ENCODE results near the gene VPS25.

VPS25 gene

GRCh38 chr17:42754782-42755181, 18.5 kb upstream of the VPS25 start:
- Histone ChIP-seq H2AFZ (ENCODE audit: low read depth, low read length) (no peak overlapping the region), H3K18ac (ENCODE audit: low read depth in 1 of 2, low read length in 2 of 2) (no peak overlapping the region), H2AK5ac (ENCODE audit: low read length, severe bottlenecking) (no peak overlapping the region), H4K8ac (ENCODE audit: low read length) (no peak overlapping the region), H2BK5ac (ENCODE audit: low read depth, low read length, poor library complexity, severe bottlenecking) (no peak overlapping the region), H3K36me3 (ENCODE audit: control insufficient read depth in 1 of 2, insufficient read depth in 2 of 2, low read depth in 1 of 2, low read length in 2 of 2) (no peaks in the 10 kb centered on the region), H3K9me3 (ENCODE audit: control insufficient read depth, low read length) (no peaks in the 10 kb centered on the region), H3K9ac (ENCODE audit: low read length) (peak overlapping the region; percentile 34), H2BK15ac (ENCODE audit: low read depth, poor library complexity, severe bottlenecking) (no peak overlapping the region), H3K79me1 (replicated peaks; ENCODE audit: low read length, poor library complexity, severe bottlenecking) (no peaks in the 10 kb centered on the region), H2BK120ac (ENCODE audit: low read depth, low read length) (no peak overlapping the region), H4K91ac (ENCODE audit: low read length) (no peak overlapping the region), H3K4me1 (ENCODE audit: control insufficient read depth, insufficient read depth, low read depth, low read length) (peaks cover 4% of the 10 kb centered on the region), H3K27me3 (ENCODE audit: control insufficient read depth in 1 of 2, insufficient read depth in 1 of 2, low read length in 2 of 2) (peaks cover 3 to 35% of the 10 kb centered on the region in 2 experiments), H2BK12ac (ENCODE audit: low read length in 2 of 2) (no peak overlapping the region), H3K4me3 (ENCODE audit: insufficient read depth in 1 of 2, low read depth in 1 of 2, low read length in 2 of 2) (no peak overlapping the region), H3K23ac (ENCODE audit: low read length in 2 of 2) (no peak overlapping the region), H3K4ac (ENCODE audit: low read depth in 1 of 2, low read length in 2 of 2) (no peak overlapping the region), H3K27ac (ENCODE audit: low read length, poor library complexity, severe bottlenecking) (no peak overlapping the region), H3K14ac (ENCODE audit: low read length in 2 of 2) (no peak overlapping the region), H3K4me2 (ENCODE audit: low read length, poor library complexity, severe bottlenecking) (no peak overlapping the region)
- WGBS = 77% methylated on average over 3 of the region's 3 CpGs
- DNase-seq = no peak

DNA sequence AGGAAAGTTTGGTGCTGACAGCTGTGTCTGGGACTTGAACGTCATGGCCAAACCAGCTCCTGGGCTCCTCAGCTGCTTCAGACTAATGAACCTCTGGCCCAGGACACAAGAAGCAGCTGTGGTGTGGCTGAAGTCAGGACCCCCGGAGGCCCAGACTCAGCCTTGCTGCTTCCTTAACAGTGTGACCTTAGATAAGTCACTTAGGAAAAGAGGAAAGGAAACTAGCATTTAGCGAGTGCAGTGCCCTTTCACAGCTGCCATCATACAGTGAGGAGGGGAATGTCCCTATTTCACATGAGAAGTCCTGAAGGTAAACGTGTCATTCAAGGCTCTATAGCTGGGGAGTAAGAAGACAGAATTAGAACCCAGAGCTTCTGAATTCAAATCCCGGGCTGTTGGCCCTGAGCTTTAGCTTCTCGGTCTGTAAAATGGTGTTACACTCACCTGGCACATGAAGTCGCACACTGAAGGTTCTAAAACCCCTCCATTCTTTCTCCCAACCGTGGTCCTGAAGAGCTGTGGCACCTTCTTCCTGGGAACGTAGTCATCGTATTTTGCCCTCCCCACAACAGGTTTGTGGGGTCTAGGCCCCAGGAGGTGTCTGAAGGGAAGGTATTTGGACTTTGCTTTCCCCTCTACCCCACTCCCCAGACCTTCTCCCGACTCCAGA, 13.1 kb upstream of the VPS25 start:
- H2BK15ac ChIP-seq (ENCODE audit: low read depth, poor library complexity, severe bottlenecking) = no peak overlapping the region
- H3K23ac ChIP-seq (ENCODE audit: low read length in 2 of 2) = peak overlapping the region in 1 of 2 experiments; percentile 70
- H3K4ac ChIP-seq (ENCODE audit: low read depth in 1 of 2, low read length in 2 of 2) = no peak overlapping the region
- H2BK12ac ChIP-seq (ENCODE audit: low read length in 2 of 2) = no peak overlapping the region
- H4K91ac ChIP-seq (ENCODE audit: low read length) = no peak overlapping the region
- 66% methylated on average over 8 of the region's 11 CpGs for WGBS
- H3K27ac ChIP-seq (ENCODE audit: low read length, poor library complexity, severe bottlenecking) = no peak overlapping the region
- H3K27me3 ChIP-seq (ENCODE audit: control insufficient read depth in 1 of 2, insufficient read depth in 1 of 2, low read length in 2 of 2) = peaks cover 27 to 45% of the 10 kb centered on the region in 2 experiments
- DNase-seq = no peak
- H2AFZ ChIP-seq (ENCODE audit: low read depth, low read length) = no peak overlapping the region
- peak overlapping the region in 1 of 2 experiments; percentile 16 for H3K18ac ChIP-seq (ENCODE audit: low read depth in 1 of 2, low read length in 2 of 2)
- no peak overlapping the region for H2BK5ac ChIP-seq (ENCODE audit: low read depth, low read length, poor library complexity, severe bottlenecking)
- no peaks in the 10 kb centered on the region for H3K36me3 ChIP-seq (ENCODE audit: control insufficient read depth in 1 of 2, insufficient read depth in 2 of 2, low read depth in 1 of 2, low read length in 2 of 2)
- peaks cover 22% of the 10 kb centered on the region for H3K4me1 ChIP-seq (ENCODE audit: control insufficient read depth, insufficient read depth, low read depth, low read length)
- no peak overlapping the region for H3K4me2 ChIP-seq (ENCODE audit: low read length, poor library complexity, severe bottlenecking)
- no peak overlapping the region for H3K14ac ChIP-seq (ENCODE audit: low read length in 2 of 2)
- no peak overlapping the region for H2AK5ac ChIP-seq (ENCODE audit: low read length, severe bottlenecking)
- H2BK120ac ChIP-seq (ENCODE audit: low read depth, low read length) = no peak overlapping the region
- peak overlapping the region; percentile 49 to 70 for H3K4me3 ChIP-seq (ENCODE audit: insufficient read depth in 1 of 2, low read depth in 1 of 2, low read length in 2 of 2)
- H4K8ac ChIP-seq (ENCODE audit: low read length) = no peak overlapping the region
- H3K79me1 ChIP-seq (replicated peaks; ENCODE audit: low read length, poor library complexity, severe bottlenecking) = no peaks in the 10 kb centered on the region
- peak overlapping the region; percentile 49 for H3K9ac ChIP-seq (ENCODE audit: low read length)
- no peaks in the 10 kb centered on the region for H3K9me3 ChIP-seq (ENCODE audit: control insufficient read depth, low read length)

DNA sequence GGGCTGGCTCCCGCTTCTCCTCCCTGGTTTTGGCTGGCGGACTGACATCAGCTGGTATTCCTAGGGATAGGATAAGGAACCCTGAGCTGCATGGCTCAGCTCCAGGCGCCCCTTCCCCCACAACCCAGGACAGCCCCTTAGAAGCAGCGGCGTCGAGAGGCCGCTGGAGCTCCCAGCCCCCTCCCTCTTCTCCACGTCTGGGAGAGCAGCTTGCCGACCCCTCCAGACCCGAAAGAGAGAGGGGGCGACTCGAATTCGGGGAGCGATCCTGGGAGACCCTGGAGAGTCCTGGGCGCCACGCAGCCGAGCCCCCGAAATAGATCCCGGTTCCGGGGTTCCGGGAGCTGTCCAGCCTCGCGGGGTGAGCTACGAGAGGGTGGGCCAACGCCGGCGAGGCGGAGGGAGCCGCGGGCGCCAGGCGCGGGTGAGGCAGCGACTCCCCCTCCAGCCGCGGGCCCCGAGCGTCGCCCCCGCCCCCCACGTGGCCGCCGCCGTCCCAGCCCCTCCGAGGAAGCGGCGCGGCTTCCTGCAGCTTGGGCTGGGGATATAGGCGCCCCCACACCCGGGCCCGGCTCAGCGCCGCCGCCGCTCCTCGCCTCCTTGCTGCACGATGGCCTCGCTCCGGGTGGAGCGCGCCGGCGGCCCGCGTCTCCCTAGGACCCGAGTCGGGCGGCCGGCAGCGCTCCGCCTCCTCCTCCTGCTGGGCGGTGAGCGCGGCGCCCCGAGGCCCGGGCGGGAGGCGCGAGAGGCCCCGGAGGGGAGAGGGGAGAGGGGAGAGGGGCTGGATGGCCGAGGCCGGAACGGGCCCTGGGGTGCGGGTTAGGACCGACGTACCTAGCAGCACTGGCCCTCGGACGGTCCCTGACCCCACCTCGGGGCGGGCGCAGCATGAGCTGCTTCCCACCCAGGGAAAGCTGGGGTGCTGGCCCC, 12.3 kb upstream of the VPS25 start, which contains the start of gene RAMP2:
Gene RAMP2, plus strand, starts transcription at position 576 of the 930 bp plus-strand sequence. Its CDS starts 35 bp downstream, at position 611.
- H2BK15ac ChIP-seq (ENCODE audit: low read depth, poor library complexity, severe bottlenecking) = peak within 1 kb of the TSS; percentile 83
- H3K4me1 ChIP-seq (ENCODE audit: control insufficient read depth, insufficient read depth, low read depth, low read length) = peaks cover 22% of the 10 kb centered on the region
- H3K79me1 ChIP-seq (replicated peaks; ENCODE audit: low read length, poor library complexity, severe bottlenecking) = no peaks in the 10 kb centered on the region
- peak within 1 kb of the TSS in 1 of 2 experiments; percentile 52 for H2BK12ac ChIP-seq (ENCODE audit: low read length in 2 of 2)
- peak within 1 kb of the TSS in 1 of 2 experiments; percentile 70 for H3K23ac ChIP-seq (ENCODE audit: low read length in 2 of 2)
- peak within 1 kb of the TSS; percentile 89 for H3K4me2 ChIP-seq (ENCODE audit: low read length, poor library complexity, severe bottlenecking)
- peak within 1 kb of the TSS; percentile 33 to 54 for H3K18ac ChIP-seq (ENCODE audit: low read depth in 1 of 2, low read length in 2 of 2)
- H3K27ac ChIP-seq (ENCODE audit: low read length, poor library complexity, severe bottlenecking) = no peak within 1 kb of the TSS
- peak within 1 kb of the TSS; percentile 73 for H2BK120ac ChIP-seq (ENCODE audit: low read depth, low read length)
- peak within 1 kb of the TSS in 1 of 2 experiments; percentile 76 for H3K14ac ChIP-seq (ENCODE audit: low read length in 2 of 2)
- H3K4ac ChIP-seq (ENCODE audit: low read depth in 1 of 2, low read length in 2 of 2) = peak within 1 kb of the TSS in 1 of 2 experiments; percentile 28
- peak within 1 kb of the TSS; percentile 92 for H4K8ac ChIP-seq (ENCODE audit: low read length)
- H3K27me3 ChIP-seq (ENCODE audit: control insufficient read depth in 1 of 2, insufficient read depth in 1 of 2, low read length in 2 of 2) = peaks cover 27 to 44% of the 10 kb centered on the region in 2 experiments
- H2BK5ac ChIP-seq (ENCODE audit: low read depth, low read length, poor library complexity, severe bottlenecking) = no peak within 1 kb of the TSS
- H3K36me3 ChIP-seq (ENCODE audit: control insufficient read depth in 1 of 2, insufficient read depth in 2 of 2, low read depth in 1 of 2, low read length in 2 of 2) = no peaks in the 10 kb centered on the region
- peak within 1 kb of the TSS; percentile 56 for H2AFZ ChIP-seq (ENCODE audit: low read depth, low read length)
- peak; percentile 31 for DNase-seq
- peak within 1 kb of the TSS; percentile 49 to 70 for H3K4me3 ChIP-seq (ENCODE audit: insufficient read depth in 1 of 2, low read depth in 1 of 2, low read length in 2 of 2)
- H3K9me3 ChIP-seq (ENCODE audit: control insufficient read depth, low read length) = no peaks in the 10 kb centered on the region
- H3K9ac ChIP-seq (ENCODE audit: low read length) = peak within 1 kb of the TSS; percentile 70
- WGBS = 6% methylated on average over 47 of the region's 92 CpGs
- no peak within 1 kb of the TSS for H2AK5ac ChIP-seq (ENCODE audit: low read length, severe bottlenecking)
- H4K91ac ChIP-seq (ENCODE audit: low read length) = peak within 1 kb of the TSS; percentile 75

- peak overlapping the region; percentile 70 for H3K9ac ChIP-seq (ENCODE audit: low read length)
- H3K4ac ChIP-seq (ENCODE audit: low read depth in 1 of 2, low read length in 2 of 2) = no peak overlapping the region
- H3K14ac ChIP-seq (ENCODE audit: low read length in 2 of 2) = peak overlapping the region in 1 of 2 experiments; percentile 76
- peaks cover 27 to 41% of the 10 kb centered on the region in 2 experiments for H3K27me3 ChIP-seq (ENCODE audit: control insufficient read depth in 1 of 2, insufficient read depth in 1 of 2, low read length in 2 of 2)
- DNase-seq = no peak
- no peak overlapping the region for H2AFZ ChIP-seq (ENCODE audit: low read depth, low read length)
- H2BK15ac ChIP-seq (ENCODE audit: low read depth, poor library complexity, severe bottlenecking) = peak overlapping the region; percentile 83
- H2BK12ac ChIP-seq (ENCODE audit: low read length in 2 of 2) = no peak overlapping the region
- H3K18ac ChIP-seq (ENCODE audit: low read depth in 1 of 2, low read length in 2 of 2) = peak overlapping the region in 1 of 2 experiments; percentile 54
- WGBS = 77% methylated on average over 10 of the region's 12 CpGs
- H3K4me3 ChIP-seq (ENCODE audit: insufficient read depth in 1 of 2, low read depth in 1 of 2, low read length in 2 of 2) = peak overlapping the region; percentile 49 to 70
- no peak overlapping the region for H2BK5ac ChIP-seq (ENCODE audit: low read depth, low read length, poor library complexity, severe bottlenecking)
- no peaks in the 10 kb centered on the region for H3K9me3 ChIP-seq (ENCODE audit: control insufficient read depth, low read length)
- H3K36me3 ChIP-seq (ENCODE audit: control insufficient read depth in 1 of 2, insufficient read depth in 2 of 2, low read depth in 1 of 2, low read length in 2 of 2) = no peaks in the 10 kb centered on the region
- H3K79me1 ChIP-seq (replicated peaks; ENCODE audit: low read length, poor library complexity, severe bottlenecking) = no peaks in the 10 kb centered on the region
- H3K4me2 ChIP-seq (ENCODE audit: low read length, poor library complexity, severe bottlenecking) = peak overlapping the region; percentile 89
- H2AK5ac ChIP-seq (ENCODE audit: low read length, severe bottlenecking) = no peak overlapping the region
- H3K4me1 ChIP-seq (ENCODE audit: control insufficient read depth, insufficient read depth, low read depth, low read length) = peaks cover 22% of the 10 kb centered on the region
- H4K8ac ChIP-seq (ENCODE audit: low read length) = peak overlapping the region; percentile 92
- peak overlapping the region; percentile 73 for H2BK120ac ChIP-seq (ENCODE audit: low read depth, low read length)
- H3K23ac ChIP-seq (ENCODE audit: low read length in 2 of 2) = peak overlapping the region in 1 of 2 experiments; percentile 70
- no peak overlapping the region for H4K91ac ChIP-seq (ENCODE audit: low read length)
- no peak overlapping the region for H3K27ac ChIP-seq (ENCODE audit: low read length, poor library complexity, severe bottlenecking)
Observed at GRCh38 chr17:42761638-42762037, 11.6 kb upstream of the VPS25 start.

Measured in mesenchymal stem cell (in vitro differentiated cells and primary cell).